Endometrial microvascular endothelial cells (primary cell): Measurements from ENCODE around the gene ADAMTS12. TPM values are rescaled to one million over a fixed set of nuclear protein-coding genes. Genes with fewer than 3 reads are reported as not detected.
"Not testable (repeated sequence)": the region's sequence is repeated elsewhere in the genome, so short reads cannot be mapped to it uniquely, and the experiment has no call there.

Experiments used
- in situ Hi-C: cut with HindIII; loops from 2 replicates; pipeline ENCODE4 v1.10.0; 2017; ENCODE audit warnings: low sequenced_read_pairs, low pct_unique_long_range_greater_than_20kb; ENCODE audit errors: inconsistent ontology term
- total RNA-seq: library from RNA; depleted of rRNA; stranded (reverse); fragments of >200 nt; gene quantifications from one replicate; pipeline ENCODE4 v1.2.3, GENCODE V29; 2015; ENCODE audit errors: inconsistent ontology term

Gene ADAMTS12
- total RNA-seq, 1 donor from 2014 or later = 0.84 TPM

DNA sequence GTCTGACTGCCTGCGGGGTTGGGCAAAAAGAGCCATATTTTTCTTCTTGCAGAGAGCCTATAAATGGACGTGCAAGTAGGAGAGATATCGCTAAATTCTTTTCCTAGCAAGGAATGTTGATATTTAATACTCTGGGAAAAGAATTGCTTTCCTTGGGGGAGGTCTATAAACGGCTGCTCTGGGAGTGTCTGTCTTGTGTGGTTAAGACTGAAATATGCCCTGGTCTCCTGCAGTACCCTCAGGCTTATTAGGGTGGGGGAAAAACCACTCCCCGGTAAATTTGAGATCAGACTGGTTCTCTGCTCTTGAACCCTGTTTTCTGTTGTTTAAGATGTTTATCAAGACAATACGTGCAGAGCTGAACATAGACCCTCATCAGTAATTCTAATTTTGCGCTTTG lies 14.5 kb upstream of the ADAMTS12 start:
- in situ Hi-C loops = loop anchor here (25.0 kb wide), 1 partner anchor 94 kb away; no protein-coding TSS in a partner anchor

DNA sequence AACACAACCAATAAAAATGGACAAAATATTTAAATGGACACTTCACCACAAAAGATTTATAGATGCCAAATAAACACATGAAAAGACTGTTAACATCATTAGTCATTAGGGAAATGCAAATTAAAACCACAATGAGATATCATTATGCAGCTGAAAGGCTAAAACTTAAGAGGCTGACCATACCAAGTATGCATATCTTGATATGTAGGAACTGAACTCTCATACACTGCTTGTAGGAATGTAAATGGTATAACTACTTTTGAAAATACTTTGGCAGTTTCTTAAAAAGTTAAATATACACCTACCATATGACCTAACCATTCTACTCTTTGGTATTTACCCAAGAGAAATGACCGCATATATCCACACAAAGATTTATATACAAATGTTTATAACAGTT lies 13.6 kb upstream of the ADAMTS12 start:
- in situ Hi-C loops = loop anchor here (25.0 kb wide), 1 partner anchor 93 kb away; no protein-coding TSS in a partner anchor

DNA sequence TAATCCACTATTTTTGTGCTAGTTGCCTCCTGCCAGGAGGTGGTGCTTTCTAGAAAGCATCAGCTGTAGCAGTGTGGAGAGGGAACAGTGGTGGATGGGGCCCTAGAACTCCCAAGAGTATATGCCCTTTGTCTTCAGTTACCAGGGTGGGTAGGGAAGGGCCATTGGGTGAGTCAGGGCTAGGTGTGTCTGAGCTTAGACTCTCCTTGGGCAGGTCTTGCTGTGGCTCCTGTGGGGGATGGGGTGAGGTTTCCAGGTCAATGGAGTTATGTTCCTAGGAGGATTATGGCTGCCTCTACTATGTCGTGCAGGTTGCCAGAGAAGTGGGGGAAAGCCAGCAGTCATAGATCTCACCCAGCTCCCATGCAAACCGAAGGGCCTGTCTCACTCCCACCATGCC lies 11.3 kb upstream of the ADAMTS12 start:
- in situ Hi-C loops = loop anchor here (25.0 kb wide), 1 partner anchor 91 kb away; no protein-coding TSS in a partner anchor

DNA sequence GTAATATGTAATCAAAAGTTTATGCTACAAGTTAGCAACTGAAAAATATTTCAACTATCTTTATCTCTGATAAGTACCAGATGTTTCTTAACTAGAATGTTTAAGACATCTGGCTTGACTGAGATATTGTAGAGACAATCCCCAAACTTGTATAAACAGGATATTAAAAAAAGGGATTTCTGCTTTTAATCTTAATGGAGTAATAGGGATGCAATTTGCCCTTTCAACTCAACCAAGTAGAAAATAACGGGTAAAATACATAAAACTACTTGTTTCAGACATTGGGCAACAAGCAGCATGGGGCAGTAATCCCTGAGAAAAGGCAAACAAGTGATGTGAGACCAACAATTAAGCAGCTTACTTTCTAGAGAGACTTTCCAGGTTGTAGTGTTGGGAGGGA lies 9.4 kb upstream of the ADAMTS12 start:
- in situ Hi-C loops = loop anchor here (25.0 kb wide), 1 partner anchor 89 kb away; no protein-coding TSS in a partner anchor

DNA sequence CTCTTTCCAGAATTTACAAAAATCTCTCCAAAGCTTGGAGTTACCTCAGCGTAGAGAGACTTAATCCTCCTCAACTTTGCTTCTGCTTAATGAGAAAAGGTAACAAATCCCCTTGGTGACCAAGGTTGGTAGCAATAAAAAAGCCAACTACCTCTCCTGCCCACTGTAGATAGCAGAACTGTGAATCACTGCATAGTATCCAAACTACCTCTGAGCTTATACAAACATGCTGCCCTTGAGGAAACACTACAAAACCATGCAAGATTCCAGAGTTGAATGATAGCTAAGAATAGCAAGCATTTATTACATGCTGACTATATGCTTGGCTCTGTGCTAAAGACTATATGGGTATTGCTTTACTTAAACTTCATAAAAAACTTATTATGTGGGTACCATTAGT lies 2.8 kb upstream of the ADAMTS12 start:
- in situ Hi-C loops = no loop called here

DNA sequence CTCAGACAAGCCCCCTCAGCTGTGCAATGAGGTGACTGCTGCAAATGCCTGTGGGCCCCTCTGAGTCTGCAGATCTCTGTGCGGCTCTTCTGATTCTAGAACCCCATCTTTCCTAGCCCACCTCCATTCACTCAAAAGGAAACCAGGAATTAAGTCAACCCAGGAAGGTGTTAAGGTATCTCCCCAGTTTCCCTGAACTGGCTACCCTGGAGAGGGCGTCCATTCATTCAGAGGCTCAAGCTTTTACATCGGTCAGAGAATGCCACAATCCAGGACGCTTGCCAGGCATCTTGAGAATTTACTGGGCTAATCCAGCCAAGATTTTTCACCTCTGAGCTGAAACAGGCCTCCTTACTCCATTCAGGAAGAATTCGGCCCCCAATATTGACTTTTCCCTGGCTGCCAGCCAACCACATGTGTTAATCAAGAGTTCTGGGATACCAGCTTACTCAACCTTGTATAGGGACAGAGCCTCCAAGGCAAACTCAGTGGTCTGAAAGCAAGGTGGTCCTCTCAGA lies 889 bp upstream of the ADAMTS12 start:
- in situ Hi-C loops = no loop called here

DNA sequence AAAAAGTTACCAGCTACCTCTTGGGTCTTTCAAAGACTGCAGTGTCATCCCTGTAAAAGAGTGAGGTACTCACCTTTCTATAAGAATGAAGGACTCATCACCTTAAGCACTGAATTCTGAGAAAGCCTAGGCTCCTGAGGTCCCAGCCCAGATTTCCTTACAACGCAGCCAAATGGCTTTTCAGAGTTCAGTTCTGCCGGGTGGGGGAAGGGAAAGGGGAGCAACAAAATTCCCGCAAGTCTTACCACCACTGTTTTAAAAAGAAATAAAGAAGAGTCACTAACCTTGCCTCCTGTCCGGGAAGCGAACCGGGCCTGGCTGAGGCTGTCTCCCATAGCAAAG lies 373 bp downstream of the ADAMTS12 start:
- in situ Hi-C loops = no loop called here

DNA sequence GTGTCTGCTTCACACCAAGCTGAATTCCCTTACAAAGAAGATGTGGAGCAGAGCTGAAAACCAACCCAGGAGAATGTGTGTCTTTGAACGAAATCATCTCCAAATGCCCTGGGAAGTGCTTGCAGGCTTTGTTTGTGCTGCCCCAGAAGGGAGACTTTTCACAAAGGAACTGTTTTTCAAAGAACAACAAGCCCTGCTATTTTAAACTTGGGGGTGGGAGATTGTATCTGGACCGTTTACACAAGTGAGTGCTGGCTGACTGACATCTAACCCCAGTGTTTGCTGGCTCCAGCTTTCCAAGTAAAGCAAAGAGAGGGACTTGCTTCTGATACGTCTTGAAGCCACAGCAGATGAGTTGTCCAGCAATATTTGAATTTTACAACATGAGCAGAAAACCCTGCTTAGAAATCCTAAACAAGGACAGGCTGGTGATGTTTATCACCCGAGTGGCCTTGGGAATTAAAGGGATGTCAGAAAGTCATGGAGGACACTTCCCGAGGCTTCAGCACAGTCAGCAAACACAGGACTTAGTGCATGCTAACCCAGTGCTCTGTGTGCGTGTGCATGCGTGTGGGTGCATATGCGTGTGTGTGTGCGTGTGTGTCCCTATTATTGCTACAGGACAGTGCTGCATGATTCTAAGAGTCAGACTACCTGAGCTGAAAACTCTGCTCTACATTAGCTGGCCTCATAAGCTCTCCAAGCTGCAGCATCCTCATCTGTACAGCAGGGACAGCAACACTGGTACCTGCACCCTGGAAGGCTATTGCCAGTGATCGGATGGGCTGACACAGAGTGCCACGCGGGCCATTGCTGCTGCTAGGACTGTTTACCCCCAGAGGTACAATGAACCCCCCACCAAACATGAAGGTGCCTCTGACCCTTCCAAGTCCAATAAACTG lies 1.4 kb downstream of the ADAMTS12 start:
- in situ Hi-C loops = no loop called here

DNA sequence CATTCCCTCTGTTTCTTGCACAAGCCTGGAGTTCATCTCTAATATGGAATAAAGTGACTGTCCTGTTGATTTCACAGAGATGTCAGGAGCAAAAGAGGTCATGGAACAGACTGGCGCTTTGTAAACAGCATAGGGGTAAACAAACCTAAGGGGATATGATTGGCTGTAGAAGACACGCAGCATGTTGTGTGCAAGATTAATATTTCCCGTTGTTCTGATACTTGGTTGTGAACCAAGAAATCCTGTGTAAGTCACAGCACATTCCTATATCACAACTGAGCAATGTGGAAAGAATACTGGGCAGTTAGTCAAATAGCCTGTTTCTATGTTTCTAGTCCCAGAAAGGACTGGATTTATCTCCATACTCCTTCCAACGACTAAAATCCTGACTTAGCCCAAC lies 3.2 kb downstream of the ADAMTS12 start:
- in situ Hi-C loops = no loop called here

DNA sequence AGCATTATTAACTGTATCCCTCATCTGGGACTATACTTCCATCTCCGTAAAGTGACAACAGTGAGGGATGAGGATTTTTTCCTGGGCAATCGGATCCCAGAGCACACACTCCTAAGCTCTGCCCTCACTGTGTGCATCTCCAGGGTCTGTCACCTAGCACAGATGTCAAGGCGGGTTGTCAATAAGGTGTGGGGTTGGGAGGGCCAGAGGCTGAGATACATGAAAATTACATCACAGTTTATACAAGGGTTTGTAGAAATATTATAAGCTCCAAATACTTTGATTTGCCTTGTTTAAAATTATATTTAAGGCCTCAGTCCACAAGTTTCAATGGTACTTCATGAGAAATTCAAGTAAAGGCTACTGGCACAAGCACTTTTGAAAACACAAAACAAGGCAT lies 4.5 kb downstream of the ADAMTS12 start:
- in situ Hi-C loops = no loop called here

DNA sequence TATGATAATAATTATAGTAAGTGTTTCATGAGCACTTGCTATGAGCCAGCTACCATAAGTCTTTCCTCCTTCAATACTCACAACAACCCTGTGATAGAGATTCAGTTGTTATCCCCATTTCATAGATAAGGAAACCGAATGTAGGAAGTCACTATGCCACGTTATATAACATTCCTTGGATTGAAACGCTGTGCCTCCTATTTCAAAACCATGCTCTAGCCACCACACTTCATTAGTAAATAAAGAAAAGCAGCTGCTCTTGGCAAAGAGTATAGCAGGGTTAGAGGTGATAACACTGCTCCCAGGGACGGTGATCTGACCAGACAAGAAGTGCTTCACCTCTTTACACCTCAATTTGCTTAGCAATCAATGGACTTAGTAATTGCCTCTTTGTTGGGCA lies 5.5 kb downstream of the ADAMTS12 start:
- in situ Hi-C loops = no loop called here

DNA sequence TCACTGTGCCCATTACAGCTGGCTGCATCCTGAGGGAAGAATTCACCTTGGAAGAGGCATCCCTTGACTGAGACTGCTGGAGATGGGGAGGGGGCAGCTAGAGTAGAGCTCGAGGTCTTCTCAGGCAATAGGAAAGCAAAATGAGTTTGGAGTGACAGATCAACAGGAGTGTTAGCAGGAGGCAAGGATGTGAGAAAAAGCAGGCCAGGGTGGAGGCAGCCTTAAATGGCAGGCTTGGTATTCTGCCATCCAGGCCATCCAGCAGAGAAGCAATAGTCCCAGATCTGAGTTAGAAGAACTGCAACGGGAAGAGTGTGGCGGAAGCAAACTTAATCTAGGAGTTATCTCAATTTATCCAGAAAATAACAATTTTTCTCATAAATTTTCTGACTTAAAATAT lies 6.1 kb downstream of the ADAMTS12 start:
- in situ Hi-C loops = no loop called here

DNA sequence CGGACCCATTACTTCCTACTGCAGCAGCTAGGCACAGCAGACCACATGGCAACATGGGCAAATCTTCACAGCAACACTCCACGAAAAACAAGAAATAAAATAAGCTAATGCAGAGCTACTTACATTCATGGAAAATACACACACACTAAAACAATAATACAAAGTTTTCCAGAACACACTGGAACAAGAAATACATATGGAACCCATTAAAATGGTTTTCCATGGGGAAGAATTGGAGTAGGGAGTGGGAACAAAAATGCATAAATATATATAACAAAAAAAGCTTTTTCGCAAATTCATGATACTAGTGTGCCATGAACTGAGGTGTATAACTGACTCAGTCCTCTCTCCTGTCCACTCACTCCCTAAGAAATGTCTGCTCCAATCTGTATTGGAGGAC lies 8.3 kb downstream of the ADAMTS12 start:
- in situ Hi-C loops = no loop called here

DNA sequence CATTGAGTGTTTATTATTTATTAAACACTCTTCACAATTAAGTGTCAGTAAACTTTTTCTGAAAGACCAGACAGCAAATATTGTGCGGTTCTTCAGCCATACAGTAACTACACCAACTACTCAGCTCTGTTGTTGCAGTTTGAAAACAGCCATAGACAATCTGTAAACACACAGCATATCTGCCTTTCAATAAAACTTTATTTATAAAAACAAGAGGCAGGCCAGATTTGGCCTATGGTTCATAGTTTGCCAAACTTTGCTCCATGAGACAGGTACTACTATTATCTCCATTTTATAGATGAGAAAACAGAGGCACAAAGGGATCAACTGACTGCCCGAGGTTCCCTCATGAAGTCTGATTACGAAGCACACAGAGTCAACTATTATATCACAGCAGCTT lies 11.5 kb downstream of the ADAMTS12 start:
- in situ Hi-C loops = no loop called here

DNA sequence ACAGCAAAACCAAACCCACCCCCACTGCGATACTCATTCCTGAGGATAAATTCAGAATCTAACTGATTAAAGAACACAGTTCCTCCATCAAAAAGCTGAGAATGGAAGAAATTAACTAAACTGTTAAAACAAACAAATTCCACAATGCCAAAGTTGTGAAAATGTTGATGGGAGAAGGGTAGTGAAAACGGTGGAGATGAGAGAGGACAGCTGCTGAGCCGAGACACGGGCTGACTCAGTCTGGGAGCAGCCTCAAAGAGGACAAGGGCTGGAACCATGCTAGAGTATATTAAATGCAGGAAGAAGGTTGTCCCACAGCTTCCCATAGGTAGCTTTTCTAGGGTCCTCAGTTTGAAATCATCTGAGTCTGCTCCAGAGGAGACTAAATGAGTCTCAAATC lies 14.3 kb downstream of the ADAMTS12 start:
- in situ Hi-C loops = no loop called here

DNA sequence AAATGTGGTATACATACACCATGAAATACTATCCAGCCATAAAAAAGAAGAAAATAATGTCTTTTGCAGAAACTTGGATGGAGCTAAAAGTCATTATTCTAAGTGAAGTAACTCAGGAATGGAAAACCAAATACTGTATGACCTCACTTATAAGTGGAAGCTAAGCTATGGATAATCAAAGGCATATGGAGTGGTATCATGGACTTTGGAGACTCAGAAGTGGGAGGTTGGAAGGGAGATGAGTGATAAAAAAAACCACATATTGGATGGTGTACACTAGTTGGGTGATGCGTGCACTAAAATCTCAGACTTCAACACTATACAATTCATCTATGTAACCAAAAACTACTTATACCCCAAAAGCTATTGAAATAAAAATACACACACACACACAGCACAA lies 24.5 kb downstream of the ADAMTS12 start:
- in situ Hi-C loops = no loop called here

DNA sequence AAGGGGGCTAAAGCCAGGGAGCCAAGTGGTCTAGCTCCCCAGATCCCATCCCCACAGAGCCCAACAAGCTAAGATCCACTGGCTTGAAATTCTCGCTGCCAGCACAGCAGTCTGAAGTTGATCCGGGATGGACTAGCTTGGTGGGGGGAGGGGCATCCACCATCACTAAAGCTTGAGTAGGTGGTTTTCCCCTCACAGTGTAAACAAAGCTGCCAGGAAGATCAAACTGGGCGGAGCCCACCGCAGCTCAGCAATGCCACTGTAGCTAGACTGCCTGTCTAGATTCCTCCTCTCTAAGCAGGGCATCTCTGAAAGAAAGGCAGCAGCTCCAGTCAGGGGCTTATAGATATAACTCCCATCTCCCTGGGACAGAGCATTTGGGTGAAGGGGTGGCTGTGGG lies 32.6 kb downstream of the ADAMTS12 start:
- in situ Hi-C loops = not testable (repeated sequence)

DNA sequence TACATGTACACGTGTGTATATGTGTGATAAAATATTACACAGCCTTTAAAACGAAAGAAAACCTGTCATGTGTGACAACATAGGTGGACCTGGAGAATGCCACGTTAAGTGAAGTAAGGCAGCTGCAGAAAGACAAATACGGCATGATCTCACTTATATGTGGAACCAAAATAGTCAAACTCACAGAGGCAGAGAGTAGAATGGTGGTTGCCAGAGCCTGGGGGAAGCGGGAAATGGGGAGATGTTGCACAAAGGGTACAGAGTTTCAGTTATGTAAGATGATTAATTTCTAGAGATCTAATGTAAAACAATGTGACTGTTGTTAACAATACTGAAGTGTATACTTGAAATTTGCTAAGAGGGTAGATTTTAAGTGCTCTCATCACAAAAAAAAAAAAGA lies 34.8 kb downstream of the ADAMTS12 start:
- in situ Hi-C loops = no loop called here

DNA sequence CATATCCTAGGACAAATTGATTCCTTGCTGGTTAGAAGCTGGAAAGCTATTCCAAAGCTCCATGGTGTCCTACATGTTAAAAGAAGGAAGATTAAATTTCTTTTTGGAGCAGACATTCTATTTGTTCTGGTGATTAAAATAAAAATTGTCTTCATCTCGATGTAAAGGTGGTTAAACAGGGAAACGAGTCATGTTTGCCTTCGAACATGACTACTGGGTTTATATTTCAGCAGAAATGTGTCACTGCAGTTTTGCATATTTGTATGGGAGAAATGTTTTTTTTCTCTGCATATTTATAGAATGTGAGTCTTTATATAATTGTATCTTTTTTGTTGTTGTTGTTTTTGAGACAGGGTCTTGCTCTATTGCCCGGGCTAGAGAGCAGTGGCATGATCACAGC lies 36.4 kb downstream of the ADAMTS12 start:
- in situ Hi-C loops = no loop called here

DNA sequence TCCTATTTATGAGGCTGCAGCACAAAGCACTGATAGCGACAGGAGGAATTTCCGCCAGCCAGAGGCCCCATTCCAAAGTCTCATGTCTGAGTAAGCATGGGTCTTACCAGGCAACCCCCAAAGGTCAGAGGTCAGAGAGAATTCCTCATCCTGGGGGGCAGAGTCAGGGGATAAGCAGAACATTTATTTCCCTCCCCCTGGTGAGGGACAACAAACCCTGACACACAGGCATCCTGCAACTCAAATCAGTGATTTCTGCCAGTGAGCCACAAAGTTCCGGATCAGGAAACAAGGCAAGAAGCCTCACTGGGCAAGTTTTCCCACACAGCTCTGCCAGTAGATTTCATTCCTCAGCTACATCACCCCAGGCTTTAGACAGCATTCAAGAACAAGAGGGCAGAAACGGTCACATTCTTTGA lies 37.0 kb downstream of the ADAMTS12 start:
- in situ Hi-C loops = no loop called here
